ENCODE measurements around the gene KCNN3.
A peak's percentile ranks its signal among the peaks of the same experiment; 100 is the strongest.

Gene KCNN3

DNA sequence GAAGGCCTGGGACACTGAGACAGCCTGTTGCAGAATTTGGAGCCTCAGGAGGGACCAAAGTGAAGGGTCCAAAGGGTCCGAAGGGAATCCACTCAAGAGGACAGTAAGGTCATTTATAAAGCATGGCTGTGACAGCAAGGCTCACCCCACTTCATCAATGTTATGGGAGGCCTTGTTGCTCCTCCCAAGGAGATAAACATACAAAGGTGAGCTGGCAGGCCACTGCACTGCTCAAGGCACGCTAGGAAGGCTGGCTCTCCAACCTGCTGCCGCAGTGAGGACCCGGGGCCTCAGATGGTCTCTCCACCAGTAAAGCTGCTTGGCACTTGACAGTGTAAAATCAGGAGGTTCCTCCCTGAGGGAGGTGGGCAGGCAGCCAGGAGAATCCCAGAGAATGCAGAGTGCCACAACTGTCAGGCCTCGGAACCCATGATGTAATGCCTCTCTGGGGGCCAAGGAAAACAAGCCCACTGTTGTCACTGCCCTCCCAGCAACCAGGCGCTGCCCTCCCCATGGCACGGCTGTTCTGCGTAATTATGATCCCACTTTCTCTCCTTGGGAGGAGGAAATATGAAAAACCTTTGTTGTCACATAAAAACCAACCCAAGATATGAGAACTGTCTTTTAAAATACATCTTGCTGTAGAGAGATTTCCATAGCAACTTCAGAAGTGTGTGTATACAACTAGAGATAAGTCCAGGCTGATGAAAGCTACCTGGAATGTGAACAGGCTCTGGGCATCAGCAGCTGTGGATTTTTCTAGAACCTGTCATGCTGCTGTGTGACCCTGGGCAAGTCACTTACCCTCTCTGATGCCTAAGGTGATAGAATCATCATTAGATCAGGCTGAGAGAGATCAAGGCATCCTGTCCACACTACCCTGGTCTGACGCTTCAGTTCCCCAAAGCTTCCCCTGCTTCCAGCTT, 102.5 kb downstream of the KCNN3 start:
- H3K4me3 ChIP-seq (ENCODE audit: low read depth, low read length) = no peak overlapping the region
- H3K4me1 ChIP-seq (ENCODE audit: control insufficient read depth, insufficient read depth, low read length) = no peaks in the 10 kb centered on the region
- H3K27me3 ChIP-seq (ENCODE audit: control insufficient read depth, insufficient read depth, low read length) = no peaks in the 10 kb centered on the region
- no peaks in the 10 kb centered on the region for H3K9me3 ChIP-seq (ENCODE audit: control insufficient read depth, insufficient read depth, low read length)
- no peak overlapping the region for H3K9ac ChIP-seq (ENCODE audit: low read depth, low read length)
- no peaks in the 10 kb centered on the region for H3K36me3 ChIP-seq (ENCODE audit: control insufficient read depth, insufficient read depth, low read length)

DNA sequence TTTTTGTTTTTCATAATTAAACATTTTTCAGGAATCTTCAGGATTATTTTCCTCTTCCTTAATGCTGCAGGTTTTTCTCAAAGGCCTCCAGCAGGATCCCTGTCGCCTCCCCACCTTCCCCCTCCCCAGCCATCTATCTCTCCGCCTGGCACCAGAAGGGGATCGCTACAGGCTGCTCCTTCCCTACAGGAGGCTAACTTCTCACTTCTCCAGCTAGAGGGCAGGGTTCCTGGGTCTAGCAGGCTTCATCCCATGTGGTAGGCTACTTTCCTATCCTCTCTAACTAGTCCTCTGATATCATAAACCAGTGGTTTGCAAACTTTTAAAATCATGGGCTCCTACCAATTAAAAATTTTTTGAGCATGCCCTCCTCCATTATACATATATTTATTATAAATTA, 104.1 kb downstream of the KCNN3 start:
- Histone ChIP-seq H3K4me1 (ENCODE audit: control insufficient read depth, insufficient read depth, low read length) (no peaks in the 10 kb centered on the region), H3K36me3 (ENCODE audit: control insufficient read depth, insufficient read depth, low read length) (no peaks in the 10 kb centered on the region), H3K9ac (ENCODE audit: low read depth, low read length) (no peak overlapping the region), H3K9me3 (ENCODE audit: control insufficient read depth, insufficient read depth, low read length) (no peaks in the 10 kb centered on the region), H3K27me3 (ENCODE audit: control insufficient read depth, insufficient read depth, low read length) (peaks cover 1% of the 10 kb centered on the region), H3K4me3 (ENCODE audit: low read depth, low read length) (no peak overlapping the region)

DNA sequence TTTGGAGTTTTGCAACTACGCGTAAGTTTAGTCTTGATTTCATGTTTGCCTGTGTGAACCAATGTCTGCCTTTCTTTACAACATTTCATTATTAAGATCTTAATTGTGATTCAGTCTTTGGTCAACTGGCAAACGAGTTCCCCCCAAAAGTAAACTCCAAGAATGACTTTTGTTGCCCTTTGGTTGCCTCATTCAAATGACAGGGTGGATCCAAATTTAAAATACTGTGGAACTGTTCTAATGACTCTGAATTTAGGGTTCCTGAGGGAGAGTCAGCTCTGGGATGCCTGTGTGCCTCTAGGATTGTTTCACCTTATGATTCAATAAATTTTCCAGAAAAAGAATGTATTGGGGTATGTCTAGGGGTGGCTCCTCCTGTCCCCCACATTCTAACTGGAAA, 105.3 kb downstream of the KCNN3 start:
- no peaks in the 10 kb centered on the region for H3K36me3 ChIP-seq (ENCODE audit: control insufficient read depth, insufficient read depth, low read length)
- H3K4me1 ChIP-seq (ENCODE audit: control insufficient read depth, insufficient read depth, low read length) = no peaks in the 10 kb centered on the region
- H3K9ac ChIP-seq (ENCODE audit: low read depth, low read length) = no peak overlapping the region
- peaks cover 6% of the 10 kb centered on the region for H3K27me3 ChIP-seq (ENCODE audit: control insufficient read depth, insufficient read depth, low read length)
- no peak overlapping the region for H3K4me3 ChIP-seq (ENCODE audit: low read depth, low read length)
- H3K9me3 ChIP-seq (ENCODE audit: control insufficient read depth, insufficient read depth, low read length) = no peaks in the 10 kb centered on the region

DNA sequence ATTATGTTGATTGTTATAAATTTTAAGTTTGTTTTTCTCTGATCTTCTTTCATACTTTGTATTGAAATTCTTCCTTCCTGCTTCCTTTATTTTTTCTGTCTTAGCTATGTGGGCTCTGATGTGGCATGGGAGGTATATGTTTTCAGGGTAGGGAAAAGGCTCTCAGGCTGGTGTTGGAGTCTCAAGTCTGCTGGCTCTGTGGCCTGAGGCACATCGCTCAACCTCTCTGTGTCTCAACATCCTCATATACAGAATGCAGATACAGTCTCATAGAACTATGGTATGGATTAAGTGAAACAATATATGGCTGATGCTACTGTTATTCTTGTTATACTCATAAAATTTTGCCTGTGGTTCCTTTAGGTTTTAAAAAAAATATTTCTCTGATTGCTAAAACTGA, 105.9 kb downstream of the KCNN3 start:
- H3K4me1 ChIP-seq (ENCODE audit: control insufficient read depth, insufficient read depth, low read length) = no peaks in the 10 kb centered on the region
- no peak overlapping the region for H3K9ac ChIP-seq (ENCODE audit: low read depth, low read length)
- no peaks in the 10 kb centered on the region for H3K9me3 ChIP-seq (ENCODE audit: control insufficient read depth, insufficient read depth, low read length)
- H3K27me3 ChIP-seq (ENCODE audit: control insufficient read depth, insufficient read depth, low read length) = peaks cover 11% of the 10 kb centered on the region
- H3K36me3 ChIP-seq (ENCODE audit: control insufficient read depth, insufficient read depth, low read length) = no peaks in the 10 kb centered on the region
- no peak overlapping the region for H3K4me3 ChIP-seq (ENCODE audit: low read depth, low read length)

DNA sequence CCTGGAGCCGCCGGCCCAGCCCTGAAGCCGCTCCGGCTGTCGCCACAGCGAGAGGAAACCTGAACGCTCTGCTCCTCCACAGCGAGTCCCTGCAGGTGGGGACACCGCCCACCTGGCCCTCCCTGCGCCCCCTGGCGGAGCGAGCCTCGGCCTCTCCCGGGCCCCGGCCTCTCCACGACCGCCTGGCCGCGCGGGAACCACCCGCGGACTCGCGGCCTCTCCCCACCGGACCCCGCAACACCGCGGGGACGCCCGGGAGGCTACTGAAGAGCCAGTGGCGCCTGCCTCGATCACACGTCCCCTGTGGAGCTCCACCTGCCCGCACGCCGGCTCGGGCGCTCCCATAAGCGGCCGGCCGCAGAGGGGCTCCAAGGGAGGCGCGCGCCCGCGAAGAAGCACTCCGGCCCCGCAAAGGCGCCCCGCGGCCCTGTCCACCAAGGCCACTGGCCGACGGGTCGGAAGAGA, 109.6 kb downstream of the KCNN3 start:
- Histone ChIP-seq H3K4me1 (ENCODE audit: control insufficient read depth, insufficient read depth, low read length) (no peaks in the 10 kb centered on the region), H3K27me3 (ENCODE audit: control insufficient read depth, insufficient read depth, low read length) (peaks cover 12% of the 10 kb centered on the region), H3K9ac (ENCODE audit: low read depth, low read length) (no peak overlapping the region), H3K36me3 (ENCODE audit: control insufficient read depth, insufficient read depth, low read length) (no peaks in the 10 kb centered on the region), H3K9me3 (ENCODE audit: control insufficient read depth, insufficient read depth, low read length) (no peaks in the 10 kb centered on the region), H3K4me3 (ENCODE audit: low read depth, low read length) (peak overlapping the region; percentile 49)

DNA sequence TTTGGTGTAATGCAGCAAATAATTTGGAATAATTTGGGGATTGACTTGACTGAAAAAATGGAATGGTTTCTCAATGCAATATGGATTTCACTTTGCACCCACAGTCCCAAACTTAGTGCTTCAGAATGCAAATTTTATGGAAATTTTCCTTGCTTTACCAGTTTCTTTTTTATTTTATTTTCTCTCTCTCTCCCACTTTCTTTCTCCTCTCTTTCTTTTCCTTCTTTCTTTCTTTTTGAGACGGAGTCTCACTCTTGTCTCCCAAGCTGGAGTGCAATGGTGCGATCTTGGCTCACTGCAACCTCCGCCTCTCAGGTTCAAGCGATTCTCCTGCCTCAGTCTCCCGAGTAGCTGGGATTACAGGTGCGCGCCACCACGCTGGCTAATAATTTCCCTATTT, 110.3 kb downstream of the KCNN3 start:
- Histone ChIP-seq H3K36me3 (ENCODE audit: control insufficient read depth, insufficient read depth, low read length) (no peaks in the 10 kb centered on the region), H3K4me3 (ENCODE audit: low read depth, low read length) (no peak overlapping the region), H3K9me3 (ENCODE audit: control insufficient read depth, insufficient read depth, low read length) (no peaks in the 10 kb centered on the region), H3K4me1 (ENCODE audit: control insufficient read depth, insufficient read depth, low read length) (no peaks in the 10 kb centered on the region), H3K9ac (ENCODE audit: low read depth, low read length) (no peak overlapping the region), H3K27me3 (ENCODE audit: control insufficient read depth, insufficient read depth, low read length) (peaks cover 12% of the 10 kb centered on the region)

DNA sequence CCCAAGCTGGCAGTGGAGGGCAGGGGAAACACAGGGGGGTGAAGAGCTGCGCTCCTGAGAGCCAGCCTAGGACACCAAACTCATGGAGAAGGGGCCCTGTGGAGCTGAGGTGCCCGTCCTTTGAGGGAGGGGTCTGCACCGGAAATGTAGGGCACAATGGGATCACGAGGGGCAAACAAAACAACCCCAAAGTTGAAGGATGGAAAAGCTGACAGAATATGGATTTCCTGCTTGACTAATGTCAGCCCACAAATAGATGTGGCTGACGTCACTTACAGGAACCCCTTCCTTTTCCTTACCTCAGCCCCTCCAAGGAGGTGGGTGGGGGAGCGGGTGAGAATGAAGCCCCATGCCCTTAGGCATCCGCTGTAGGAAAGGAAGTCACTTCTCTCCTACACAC, 110.9 kb downstream of the KCNN3 start:
- Histone ChIP-seq H3K9me3 (ENCODE audit: control insufficient read depth, insufficient read depth, low read length) (no peaks in the 10 kb centered on the region), H3K4me3 (ENCODE audit: low read depth, low read length) (no peak overlapping the region), H3K36me3 (ENCODE audit: control insufficient read depth, insufficient read depth, low read length) (no peaks in the 10 kb centered on the region), H3K9ac (ENCODE audit: low read depth, low read length) (no peak overlapping the region), H3K4me1 (ENCODE audit: control insufficient read depth, insufficient read depth, low read length) (no peaks in the 10 kb centered on the region), H3K27me3 (ENCODE audit: control insufficient read depth, insufficient read depth, low read length) (peaks cover 12% of the 10 kb centered on the region)

DNA sequence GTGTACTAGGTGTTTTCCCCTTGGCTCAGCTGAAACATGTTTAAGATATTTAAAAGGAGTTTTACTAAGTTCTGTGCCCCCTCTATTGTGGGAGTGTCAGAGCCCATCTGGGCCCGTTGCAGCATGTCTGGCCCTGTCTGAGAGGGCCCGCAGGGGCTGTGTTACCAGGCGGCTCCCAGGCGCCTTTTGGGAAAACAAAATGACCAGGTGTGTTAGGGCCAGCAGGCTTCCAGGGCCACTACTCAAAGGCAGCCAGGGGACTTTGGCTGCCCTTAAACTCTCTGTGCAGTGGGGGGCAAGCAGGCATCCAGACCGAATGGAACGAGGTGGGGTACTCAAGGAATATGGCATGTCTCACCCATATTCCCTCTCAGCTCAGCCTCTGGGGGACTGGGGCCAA, 111.7 kb downstream of the KCNN3 start:
- Histone ChIP-seq H3K27me3 (ENCODE audit: control insufficient read depth, insufficient read depth, low read length) (peaks cover 12% of the 10 kb centered on the region), H3K36me3 (ENCODE audit: control insufficient read depth, insufficient read depth, low read length) (no peaks in the 10 kb centered on the region), H3K4me1 (ENCODE audit: control insufficient read depth, insufficient read depth, low read length) (no peaks in the 10 kb centered on the region), H3K9me3 (ENCODE audit: control insufficient read depth, insufficient read depth, low read length) (no peaks in the 10 kb centered on the region), H3K4me3 (ENCODE audit: low read depth, low read length) (no peak overlapping the region), H3K9ac (ENCODE audit: low read depth, low read length) (no peak overlapping the region)

DNA sequence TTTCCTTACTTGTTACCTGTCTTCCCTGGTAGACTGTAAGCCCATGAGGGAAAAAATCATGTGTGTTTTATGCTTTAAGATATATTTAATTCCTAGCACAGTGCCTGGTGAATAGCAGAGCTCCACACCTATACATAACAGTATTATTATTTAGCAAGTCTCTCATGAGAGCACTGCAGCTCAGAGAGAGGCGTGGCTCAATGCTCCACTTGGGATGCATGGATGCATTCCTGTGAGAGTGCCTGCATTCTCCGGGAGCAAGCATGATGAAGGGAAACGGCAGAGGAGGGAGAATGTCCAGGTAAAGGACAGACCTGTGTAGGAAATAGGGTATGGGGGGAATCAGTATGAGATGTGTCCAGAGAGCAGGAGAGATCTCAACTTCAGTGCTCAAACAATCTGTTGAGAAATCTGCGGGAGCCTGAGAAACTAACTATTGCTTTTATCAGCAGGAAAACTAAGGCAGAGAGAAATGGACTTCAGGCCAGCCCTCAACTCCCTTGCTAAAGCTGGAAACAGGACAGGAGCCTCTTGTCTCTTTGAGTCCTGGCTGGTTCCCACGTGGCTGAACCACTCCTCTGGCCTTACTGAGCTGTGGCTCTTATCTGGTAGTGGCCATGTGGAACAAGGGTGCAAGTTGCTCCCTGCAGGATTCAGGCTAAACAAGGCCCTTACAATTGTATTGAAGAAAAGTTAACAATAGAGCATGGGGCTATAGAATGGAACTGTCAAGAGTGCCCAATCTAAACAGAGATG, 113.1 kb downstream of the KCNN3 start:
- H3K9ac ChIP-seq (ENCODE audit: low read depth, low read length) = no peak overlapping the region
- H3K36me3 ChIP-seq (ENCODE audit: control insufficient read depth, insufficient read depth, low read length) = no peaks in the 10 kb centered on the region
- no peaks in the 10 kb centered on the region for H3K9me3 ChIP-seq (ENCODE audit: control insufficient read depth, insufficient read depth, low read length)
- H3K27me3 ChIP-seq (ENCODE audit: control insufficient read depth, insufficient read depth, low read length) = peaks cover 12% of the 10 kb centered on the region
- H3K4me1 ChIP-seq (ENCODE audit: control insufficient read depth, insufficient read depth, low read length) = no peaks in the 10 kb centered on the region
- H3K4me3 ChIP-seq (ENCODE audit: low read depth, low read length) = no peak overlapping the region

DNA sequence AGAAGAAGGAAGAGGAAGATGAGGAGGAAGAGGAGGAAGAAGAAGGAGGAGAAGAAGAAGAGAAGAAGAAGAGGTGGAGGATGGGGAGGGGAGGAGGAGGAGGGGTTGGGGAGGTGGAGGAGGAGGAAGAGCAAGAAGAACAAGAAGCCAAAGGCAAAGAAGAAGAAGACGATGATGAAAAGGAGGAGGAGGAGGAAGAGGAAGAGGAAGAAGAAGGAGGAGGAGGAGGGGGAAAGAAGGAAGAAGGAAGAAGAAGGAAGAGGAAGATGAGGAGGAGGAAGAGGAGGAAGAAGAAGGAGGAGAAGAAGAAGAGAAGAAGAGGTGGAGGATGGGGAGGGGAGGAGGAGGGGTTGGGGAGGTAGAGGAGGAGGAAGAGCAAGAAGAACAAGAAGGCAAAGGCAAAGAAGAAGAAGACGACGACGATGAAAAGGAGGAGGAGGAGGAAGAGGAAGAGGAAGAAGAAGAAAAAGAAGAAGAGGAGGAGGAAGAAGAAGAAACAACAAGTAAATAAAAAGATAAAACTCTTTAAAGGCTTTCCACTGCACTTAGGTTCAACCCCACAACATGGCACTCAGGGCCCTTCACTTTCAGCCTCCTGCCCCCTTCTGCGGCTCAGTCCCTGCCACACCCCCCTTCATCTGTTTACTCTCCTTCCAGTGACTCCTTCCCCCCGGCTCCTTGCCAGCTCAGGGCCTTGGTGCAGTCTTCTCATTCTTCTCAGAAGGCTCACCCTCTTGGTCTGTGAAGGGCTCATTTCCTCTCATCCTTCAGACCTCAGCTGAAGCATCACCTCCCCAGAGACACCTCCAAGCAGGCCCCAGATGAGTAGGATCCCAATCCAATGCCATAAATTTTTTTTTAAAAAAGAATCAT, 114.0 kb downstream of the KCNN3 start:
- Histone ChIP-seq H3K4me3 (ENCODE audit: low read depth, low read length) (no peak overlapping the region), H3K9me3 (ENCODE audit: control insufficient read depth, insufficient read depth, low read length) (no peaks in the 10 kb centered on the region), H3K4me1 (ENCODE audit: control insufficient read depth, insufficient read depth, low read length) (no peaks in the 10 kb centered on the region), H3K27me3 (ENCODE audit: control insufficient read depth, insufficient read depth, low read length) (peaks cover 12% of the 10 kb centered on the region), H3K9ac (ENCODE audit: low read depth, low read length) (no peak overlapping the region), H3K36me3 (ENCODE audit: control insufficient read depth, insufficient read depth, low read length) (no peaks in the 10 kb centered on the region)

DNA sequence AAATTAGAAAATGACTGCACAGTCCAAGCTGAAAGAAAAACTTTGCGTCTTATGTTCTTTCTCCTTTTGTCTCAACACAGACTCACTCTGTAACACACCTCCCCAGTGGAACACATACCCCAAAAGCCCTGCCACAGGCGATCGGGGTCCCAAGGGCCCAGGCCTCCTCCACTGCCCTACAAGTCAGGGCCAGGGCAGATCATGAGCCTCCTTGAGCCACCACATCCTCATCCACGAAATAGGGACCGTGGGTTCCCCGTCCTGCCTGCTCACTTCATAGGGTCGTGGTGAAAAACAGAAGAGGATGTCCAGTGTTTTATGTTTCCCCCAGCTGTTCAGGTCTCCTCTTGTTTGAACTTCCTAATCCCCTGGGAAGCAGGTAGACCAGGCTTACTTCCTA, 116.7 kb downstream of the KCNN3 start:
- Histone ChIP-seq H3K9me3 (ENCODE audit: control insufficient read depth, insufficient read depth, low read length) (no peaks in the 10 kb centered on the region), H3K9ac (ENCODE audit: low read depth, low read length) (no peak overlapping the region), H3K4me3 (ENCODE audit: low read depth, low read length) (no peak overlapping the region), H3K27me3 (ENCODE audit: control insufficient read depth, insufficient read depth, low read length) (no peaks in the 10 kb centered on the region), H3K4me1 (ENCODE audit: control insufficient read depth, insufficient read depth, low read length) (no peaks in the 10 kb centered on the region), H3K36me3 (ENCODE audit: control insufficient read depth, insufficient read depth, low read length) (no peaks in the 10 kb centered on the region)
